NCI-H2196 (cell line): Measurements from ENCODE around the gene CPED1.
"Not testable (repeated sequence)": the region's sequence is repeated elsewhere in the genome, so short reads cannot be mapped to it uniquely, and the experiment has no call there.

Source experiments
- DNase-seq: peaks from one replicate; lab custom pipeline; 2025; ENCODE audit not compliant: unreplicated experiment; lab: John Stamatoyannopoulos, UW

CPED1 gene

DNA sequence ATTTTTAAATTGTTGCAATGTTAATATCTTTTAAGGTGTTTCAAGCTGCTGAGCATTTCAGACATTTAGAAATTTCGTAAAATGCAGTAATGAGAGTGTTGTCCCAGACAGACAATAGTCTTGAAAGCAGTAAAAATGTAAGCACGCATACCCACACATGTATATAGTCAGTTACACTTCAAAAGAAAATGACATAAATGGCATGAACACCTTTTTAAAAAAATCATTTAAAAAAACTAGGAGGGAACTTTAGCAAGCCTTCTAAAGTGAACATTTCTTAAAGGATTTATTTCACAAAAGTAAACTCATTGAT lies 51.0 kb downstream of the CPED1 start:
- no peak for DNase-seq

DNA sequence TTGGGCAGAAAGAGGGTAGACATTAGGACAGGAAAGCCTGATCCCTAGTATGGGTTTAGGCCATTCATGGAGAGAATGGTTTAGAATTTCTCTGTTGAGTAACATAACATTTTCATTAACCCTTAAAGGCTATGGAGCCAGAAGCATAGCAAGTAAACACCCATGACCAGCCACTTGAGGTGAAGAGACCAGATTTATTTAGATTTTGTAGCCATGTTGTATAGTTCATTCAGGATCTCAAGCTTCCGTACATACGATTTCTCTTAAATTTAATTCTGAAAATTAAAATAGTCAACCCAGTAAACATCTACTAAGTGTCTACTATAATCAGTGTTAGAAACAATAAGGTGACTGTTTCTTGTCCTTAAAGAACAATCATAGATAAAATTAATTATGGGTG lies 51.5 kb downstream of the CPED1 start:
- no peak for DNase-seq

DNA sequence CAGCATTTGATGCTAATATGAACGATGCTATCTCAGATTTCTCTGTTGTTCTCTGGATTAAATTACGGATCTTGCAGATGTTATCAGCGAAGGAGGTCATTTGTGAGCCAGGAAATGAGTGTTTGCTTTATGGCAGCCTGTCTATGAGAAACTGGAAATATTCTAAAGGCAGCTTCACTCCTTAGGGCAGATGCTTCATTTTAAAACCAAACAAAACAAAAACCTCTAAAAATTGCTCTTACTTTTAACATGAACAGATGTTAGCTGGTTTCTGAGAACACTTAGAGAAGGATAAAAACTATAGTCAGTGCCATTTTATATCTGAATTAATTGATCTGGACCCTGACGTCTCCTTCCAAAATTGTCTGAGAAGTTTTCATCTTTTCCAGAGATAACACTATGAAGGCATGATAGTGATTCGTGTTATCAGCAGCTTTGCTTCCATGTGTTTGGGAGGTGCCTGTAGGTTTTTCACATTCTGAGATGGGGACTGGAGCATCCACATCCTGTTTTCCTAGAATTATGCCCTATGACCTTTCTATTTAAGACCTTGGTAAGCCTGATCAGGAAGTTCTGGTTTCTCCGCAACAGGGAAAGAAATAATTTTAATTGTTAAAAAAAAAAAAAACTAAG lies 53.1 kb downstream of the CPED1 start:
- DNase-seq: peak; percentile 41

DNA sequence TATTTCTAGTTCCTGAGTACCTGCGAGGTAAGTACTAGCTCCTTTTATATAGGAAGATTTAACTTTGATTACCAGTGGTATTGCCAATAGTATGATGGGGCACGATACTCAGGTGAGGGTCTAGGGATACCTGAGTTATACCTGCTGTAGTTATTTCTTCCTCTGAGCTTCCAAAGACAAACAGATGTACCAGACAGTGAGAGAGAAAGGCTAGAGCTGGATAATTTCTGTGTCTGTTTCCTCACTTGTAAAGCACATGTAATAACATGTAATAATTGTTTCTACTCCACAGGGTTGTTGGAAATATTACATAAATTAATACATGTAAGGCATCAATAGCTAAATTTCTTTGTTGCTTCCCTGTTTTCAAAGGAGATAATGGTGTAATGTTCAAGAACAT lies 53.7 kb downstream of the CPED1 start:
- no peak for DNase-seq

DNA sequence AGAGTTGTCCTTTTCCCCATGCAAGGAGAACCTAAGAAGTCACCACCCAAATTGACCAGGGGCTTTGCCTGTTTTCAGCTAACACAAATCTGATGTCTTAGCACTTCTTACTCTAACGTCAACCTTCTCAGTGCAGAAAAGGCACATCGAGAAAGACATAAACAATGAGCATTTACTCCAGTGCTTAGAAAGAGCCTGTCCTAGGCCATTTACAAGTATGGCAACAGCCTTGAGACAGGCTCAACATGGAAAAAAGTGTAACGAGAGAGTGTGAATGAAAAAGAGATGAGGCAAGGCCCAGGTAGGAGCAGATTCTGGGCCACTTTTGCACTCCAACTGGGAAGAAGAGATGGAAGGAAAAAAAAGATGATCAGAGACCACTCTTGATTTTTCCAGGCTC lies 54.4 kb downstream of the CPED1 start:
- DNase-seq: no peak

DNA sequence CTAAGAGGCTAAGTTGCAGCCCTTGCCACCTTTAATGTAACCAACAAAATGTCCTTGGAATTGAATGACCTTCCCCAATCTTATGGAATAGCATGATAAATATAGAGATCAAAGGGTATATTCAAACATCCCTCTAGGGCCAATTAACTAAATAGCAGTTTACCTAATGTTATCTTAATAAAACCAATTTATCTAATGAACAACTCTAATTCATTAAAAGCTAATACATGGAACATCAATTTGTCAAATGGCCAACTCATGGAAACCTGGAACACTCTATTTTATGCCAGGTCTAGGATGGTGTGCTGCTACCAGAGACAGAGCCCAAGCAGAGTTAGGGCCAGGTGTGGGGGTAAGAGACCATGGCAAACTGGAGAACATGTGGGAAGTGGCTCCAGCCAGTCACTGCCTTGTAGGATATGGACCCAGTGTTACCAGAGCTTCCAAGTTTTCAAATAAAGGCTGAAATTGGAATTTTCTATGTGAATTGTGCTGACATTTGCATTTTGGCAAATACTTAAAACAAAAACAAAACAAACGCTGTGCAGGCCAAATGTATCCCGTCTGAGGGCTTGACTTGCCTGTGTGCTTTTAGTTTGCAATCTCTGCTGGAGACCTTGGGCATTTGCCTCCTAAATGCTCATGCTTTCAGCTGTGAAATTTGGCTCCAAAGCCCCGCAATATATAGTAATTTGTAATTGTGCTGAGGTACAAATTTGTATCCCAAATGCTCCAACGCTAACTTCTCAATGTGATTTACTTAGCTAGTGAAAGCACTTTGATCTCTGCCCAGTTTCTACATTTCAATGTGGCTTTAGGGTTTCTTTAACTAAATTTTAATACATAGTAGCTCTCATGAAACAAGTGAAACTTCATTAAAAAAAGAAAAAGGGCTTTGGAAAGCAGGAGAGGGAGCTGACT lies 55.1 kb downstream of the CPED1 start:
- DNase-seq: no peak

DNA sequence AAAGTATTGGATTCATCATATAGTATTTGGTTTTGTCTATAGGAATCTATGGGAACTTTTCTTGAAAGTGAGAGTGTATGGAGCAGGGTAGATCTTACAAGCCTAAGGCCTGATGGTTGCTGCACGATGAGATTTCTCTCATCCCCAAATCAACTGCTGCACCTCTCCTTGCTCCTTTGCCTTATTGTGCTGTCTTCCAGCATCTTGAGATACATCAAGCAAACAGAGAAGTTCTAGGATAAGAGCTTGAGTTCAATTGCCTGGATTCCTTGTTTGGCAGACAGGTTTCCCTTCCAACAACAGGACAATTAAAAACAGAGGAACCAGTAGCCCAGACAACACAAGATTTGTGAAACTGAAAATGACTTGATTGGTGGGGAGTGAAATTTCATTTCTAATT lies 56.6 kb downstream of the CPED1 start:
- DNase-seq: no peak

DNA sequence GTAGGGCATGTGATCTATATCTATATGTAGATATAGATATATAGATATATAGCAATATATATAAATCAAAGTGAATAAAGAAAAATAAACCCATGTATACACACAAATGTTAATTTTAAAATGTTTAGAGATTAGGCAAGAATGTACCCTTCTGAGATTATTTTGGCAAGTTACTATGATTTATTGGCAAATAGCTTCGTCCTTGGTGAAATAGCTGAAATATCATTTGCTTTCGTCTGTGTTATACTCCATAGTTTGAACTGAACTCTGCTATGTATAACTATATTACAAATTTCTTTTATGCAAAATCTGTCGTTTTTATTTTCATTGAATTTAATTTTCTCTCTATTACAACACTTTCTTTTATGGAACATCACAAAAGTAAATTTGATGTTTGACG lies 57.5 kb downstream of the CPED1 start:
- no peak for DNase-seq

DNA sequence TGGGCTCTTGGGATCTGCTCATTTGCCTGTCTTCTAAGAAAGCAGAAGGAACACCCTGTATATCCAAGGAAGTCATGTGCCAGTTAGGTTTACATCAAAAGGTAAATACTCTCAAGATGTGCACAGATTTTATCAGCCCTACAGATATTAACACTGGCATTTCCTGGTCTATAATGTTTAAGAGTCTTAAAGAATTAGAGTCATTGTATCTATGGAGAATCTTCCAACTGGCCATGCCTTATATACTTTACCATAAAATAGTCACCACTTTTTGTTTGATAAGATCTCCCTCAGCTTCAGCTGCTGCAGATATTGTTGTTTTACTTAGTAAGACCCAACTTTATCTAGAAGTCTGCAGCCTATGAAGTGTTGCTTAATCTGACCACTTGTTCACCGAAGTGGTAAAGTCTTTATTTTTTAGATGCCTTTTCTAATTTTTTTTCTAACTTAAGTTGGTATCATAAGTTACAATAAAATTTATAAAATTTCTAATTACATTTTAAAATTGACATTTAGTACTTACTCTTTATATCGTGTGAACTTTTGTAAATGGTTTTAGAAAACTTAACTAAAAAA lies 58.5 kb downstream of the CPED1 start:
- DNase-seq: no peak

DNA sequence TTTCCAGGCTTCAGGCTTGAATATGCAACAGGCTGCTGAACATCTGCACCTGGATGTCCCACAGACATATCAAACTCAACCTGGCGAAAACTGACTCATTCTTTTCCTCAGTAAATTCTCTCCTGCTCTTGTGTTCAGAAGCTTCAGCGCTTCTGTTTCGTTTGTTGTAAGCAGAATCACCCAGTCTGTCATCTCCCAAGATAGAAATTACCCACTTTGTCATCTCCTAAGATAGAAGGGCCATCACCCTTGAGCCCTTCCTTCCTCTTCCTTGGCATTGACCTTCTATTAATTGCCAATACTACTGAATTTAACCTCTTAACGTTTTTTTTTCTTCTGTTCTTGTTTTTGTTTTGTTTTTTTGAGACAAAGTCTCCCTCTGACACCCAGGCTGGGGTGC lies 59.7 kb downstream of the CPED1 start:
- no peak for DNase-seq

DNA sequence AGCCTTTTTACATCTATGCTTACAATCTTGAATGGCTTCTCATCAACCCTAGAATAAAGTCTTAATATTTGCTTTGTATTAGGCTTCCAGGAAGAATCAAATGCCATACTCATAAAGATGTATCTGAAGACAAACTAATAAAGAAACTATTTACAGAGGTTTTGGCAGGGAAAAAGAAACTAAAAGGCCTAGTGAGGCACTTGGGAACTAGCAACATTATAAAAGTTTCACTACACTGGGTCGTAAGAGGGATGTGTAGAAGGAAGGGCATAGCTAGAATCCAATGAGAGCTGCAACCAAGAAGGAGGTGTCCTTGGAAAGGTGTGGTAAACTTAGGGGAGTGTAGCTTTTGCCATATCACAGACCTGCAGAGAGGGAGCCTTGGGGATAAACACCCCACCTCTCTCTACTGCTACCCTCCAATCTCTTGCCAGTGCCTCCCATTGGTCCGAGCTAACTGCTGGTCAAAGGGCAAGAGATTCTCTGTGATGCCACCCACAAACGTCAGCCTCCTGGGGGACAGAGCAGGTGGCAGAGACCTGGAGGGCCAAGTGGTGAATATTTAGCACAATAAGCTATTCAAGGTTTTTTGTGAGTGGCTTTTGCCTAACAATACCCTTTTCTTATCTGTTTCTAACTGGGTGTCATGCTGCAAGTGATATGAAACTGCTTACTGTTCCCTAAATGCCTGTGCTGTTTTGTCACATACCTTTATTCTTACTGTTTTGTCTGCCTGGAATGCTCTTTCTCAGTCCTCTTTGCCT lies 60.7 kb downstream of the CPED1 start:
- no peak for DNase-seq

DNA sequence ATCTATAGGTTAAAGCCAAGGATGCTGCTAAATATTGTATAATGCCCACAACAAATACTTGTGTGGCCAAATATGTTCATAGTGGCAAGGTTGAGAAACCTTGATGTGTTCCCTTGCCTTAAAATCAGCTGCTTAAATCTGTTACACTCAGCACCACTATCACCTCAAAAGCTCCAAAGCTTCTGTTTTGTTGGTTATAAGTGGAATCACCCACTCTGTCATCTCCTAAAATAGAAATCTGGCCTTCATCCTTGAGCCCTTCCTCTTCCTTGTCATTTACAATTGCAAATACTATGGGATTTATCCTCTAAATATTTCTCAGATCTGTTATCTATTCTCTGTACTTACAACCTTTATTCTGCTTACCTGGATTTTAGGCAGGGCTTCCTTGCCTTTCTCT lies 61.4 kb downstream of the CPED1 start:
- DNase-seq: no peak

DNA sequence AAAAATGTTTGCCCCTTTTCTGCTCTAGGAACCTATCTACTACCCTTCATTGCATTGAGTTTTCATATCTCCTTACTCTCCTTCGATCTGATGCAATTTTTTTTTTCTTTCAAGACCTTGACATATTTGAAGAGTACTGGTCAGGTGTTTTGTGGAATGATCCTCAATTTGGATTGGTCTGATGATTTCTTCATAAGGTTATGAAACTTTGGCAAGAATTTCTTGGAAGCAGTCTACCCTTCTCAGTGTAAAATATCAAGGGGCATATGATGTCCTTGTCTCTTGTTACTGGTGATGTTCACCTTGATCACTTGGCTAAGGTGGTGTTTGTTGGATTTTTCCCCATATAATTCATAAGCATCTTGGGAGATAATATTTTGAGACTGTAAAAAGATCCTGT lies 64.7 kb downstream of the CPED1 start:
- DNase-seq: no peak

DNA sequence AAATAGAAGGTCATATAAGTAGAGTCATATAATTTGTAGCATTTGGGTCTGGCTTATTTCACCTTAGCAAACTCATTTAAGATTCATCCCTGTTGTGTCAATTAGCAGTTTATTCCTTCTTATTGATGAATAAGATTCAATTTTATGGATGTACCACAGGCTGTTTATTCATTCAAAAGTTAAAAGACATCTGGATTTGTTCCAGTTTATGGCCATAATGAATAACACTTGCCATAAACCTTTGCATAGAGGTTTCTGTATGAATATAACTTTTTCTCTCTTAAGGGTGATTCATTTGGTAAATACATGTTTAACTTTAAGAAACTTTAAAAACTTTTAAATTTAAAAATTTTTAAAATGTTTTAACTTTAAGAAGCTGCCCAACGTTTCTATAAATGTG lies 66.4 kb downstream of the CPED1 start:
- no peak for DNase-seq

DNA sequence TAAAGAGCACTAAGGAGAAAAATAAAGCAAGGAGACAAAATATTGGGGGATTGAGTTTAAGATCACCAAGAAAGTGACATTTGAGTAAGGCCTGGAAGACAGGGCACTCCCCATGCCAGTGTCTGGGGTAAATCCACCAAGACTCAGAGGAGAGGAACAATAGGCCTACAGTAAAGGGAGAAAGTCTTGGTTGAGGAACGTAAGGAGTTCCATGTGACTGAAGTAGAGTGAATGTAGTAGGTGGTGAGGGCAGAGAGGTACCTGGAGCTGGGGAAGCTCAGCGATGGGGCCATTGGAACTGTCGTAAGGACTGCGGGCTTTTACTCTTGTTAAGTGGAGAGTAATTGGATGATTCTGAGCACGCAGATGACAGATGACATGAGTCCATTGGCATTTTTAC lies 69.4 kb downstream of the CPED1 start:
- DNase-seq: no peak

DNA sequence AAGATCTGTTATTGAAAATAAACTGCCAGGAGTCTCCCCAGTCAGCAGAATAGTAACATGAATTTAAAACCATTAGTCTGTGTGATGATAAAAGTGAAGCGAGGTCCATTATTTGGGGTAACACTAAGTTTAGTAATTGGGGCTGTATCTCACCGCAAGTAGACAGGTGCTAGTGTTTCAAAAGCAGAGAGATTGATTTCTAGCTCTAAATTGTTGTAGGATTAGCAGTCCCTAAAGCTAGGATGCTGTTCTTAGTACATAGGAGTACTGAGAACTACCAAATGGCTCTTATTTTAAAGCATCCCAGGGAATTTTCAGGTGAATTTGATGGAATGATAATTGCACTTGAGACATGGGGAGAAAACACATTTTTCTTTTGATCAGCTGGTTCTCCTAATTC lies 70.5 kb downstream of the CPED1 start:
- no peak for DNase-seq

DNA sequence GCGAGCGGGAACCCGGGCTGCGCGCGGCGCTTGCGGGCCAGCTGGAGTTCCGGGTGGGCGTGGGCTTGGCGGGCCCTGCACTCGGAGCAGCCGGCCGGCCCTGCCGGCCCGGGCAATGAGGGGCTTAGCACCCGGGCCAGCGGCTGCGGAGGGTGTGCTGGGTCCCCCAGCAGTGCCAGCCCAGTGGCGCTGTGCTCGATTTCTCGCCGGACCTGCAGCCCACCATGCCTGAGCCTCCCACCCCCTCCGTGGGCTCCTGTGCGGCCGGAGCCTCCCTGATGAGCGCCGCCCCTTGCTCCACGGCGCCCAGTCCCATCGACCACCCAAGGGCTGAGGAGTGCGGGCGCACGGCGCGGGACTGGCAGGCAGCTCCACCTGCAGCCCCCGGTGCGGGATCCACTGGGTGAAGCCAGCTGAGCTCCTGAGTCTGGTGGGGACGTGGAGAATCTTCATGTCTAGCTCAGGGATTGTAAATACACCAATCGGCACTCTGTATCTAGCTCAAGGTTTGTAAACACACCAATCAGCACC lies 71.5 kb downstream of the CPED1 start:
- DNase-seq: not testable (repeated sequence)

DNA sequence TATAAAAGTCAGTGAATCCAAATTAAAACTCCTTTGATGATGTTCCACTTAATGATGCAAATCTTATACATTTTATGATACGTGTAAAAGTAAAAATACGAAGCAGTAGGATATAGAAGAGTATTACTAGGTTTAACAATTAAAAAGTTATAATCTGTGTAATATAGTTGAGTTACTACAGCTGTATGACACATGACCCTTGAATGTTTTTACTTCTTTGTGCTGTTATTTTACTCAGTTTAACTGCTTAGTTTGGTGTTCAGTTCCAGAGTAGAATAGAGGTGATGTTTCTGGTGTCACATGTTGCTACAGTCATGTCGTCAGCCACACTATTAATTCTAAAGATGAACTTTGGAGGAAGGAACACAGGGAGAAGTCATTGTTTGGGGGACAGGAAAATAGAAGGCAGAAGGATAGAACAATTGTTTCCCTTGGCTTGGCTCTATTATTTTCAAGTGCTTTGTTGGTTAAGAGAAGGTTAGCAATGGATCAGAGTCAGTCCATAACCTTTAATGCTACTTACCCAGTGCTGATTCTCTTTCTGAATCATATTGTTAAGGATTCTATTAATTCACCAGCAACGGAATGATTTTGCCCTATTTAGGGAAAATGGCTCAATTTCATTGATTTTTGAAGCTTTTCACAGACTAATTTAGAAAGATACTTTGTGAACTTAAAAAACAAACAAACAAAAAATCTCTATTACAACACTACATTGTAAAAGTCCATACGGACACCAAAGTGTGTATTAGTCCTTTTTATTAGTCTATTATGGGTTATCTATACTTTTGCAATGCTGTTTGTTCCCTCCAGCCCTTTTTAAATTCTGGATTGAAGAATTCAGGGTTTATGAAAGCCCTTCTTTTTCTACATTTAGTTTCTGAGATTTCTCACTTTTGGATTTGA lies 73.4 kb downstream of the CPED1 start:
- DNase-seq: no peak

DNA sequence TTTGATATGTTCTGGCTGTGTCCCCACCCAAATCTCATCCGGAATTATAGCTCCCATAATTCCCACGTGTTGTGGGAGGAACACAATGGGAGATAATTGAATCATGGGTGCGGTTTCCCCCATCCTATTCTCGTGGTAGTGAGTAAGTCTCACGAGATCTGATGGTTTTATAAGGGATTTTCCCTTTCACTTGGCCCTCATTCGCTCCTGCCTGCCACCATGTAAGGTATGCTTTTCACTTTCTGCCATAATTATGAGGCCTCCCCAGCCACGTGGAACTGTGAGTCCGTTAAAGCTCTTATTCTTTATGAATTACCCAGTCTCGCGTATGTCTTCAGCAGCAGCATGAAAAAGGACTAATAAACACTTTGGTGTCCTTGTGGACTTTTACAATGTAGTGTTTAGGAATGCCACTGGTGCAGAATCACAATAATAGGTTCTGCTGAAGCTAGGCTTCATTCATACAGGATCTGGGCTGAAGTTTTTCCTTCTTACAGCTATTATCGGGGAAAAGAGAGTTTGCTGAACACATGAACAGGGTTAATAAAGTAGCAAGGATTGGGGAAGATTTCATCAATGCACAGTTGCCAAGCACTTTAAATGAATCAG lies 74.3 kb downstream of the CPED1 start:
- DNase-seq: no peak

DNA sequence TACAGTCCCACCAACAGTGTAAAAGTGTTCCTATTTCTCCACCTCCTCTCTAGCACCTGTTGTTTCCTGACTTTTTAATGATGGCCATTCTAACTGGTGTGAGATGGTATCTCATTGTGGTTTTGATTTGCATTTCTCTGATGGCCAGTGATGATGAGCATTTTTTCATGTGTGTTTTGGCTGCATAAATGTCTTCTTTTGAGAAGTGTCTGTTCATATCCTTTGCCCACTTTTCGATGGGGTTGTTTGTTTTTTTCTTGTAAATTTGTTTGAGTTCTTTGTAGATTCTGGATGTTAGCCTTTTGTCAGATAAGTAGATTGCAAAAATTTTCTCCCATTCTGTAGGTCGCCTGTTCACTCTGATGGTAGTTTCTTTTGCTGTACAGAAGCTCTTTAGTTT lies 79.2 kb downstream of the CPED1 start:
- DNase-seq: not testable (repeated sequence)
